Upper lobe of left lung (tissue), 4 donors: ENCODE data around the gene MEX3D.

Experiments used
- EP300 ChIP-seq, 4 donors: sonication (generic); formaldehyde crosslinking; IDR thresholded peaks; one replicate each; pipeline ENCODE4 v1.5.1; 2017; ENCODE audit warnings: antibody characterized with exemption in 4 of 4, control low read depth in 2 of 4
- POLR2AphosphoS5 ChIP-seq, 2 donors: sonication (generic); formaldehyde crosslinking; IDR thresholded peaks; one replicate each; pipeline ENCODE4 v1.5.1; 2017; ENCODE audit warnings: antibody characterized with exemption in 2 of 2

DNA sequence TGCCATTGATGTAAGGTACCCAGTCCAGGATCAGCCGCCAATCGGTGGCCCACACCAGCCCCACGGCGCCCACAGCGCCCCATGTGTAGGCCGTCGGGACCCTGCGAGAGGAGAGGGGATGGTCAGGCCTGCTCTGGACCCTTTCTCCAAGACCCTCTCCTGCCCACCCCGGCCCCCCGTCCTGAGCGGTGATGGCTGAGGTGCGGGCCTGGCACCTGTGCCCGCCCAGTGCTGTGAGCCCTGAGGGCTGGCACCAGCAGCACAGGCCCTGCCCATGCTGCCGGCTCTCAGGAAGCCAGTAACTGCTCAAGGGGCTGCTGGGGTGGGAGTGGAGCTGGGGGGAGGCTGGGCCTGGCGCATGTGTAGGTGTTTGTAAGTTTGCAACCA is 31.3 kb upstream of the MEX3D start:
- TF ChIP-seq EP300 (IDR thresholded peaks at IDR 0.05) (no peak), POLR2AphosphoS5 (IDR thresholded peaks at IDR 0.05) (no peak)
